GM19023 (cell line): ENCODE results near the gene ABCF2.

Experiments used
- ATAC-seq: cut with Tn5 transposase; IDR thresholded peaks from one replicate; pipeline ENCODE4 v1.9.1; 2021; ENCODE audit warnings: mild to moderate bottlenecking, moderate library complexity; ENCODE audit not compliant: unreplicated experiment

The ABCF2 gene

DNA sequence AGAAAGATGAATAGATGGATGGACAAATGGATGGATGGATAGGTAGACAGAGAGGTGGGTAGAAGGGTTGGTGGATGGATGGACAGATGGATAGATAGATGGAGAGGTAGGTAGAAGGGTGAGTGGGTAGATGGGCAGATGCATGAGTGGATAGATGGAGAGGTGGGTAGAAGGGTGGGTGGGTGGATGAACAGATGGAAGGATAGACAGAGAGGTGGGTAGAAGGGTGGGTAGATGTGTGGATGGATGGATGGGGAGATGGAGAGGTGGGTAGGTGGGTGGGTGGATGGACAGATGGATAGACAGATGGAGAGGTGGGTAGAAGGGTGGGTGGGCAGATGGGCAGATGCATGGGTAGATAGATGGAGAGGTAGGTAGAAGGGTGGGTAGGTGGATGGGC lies 29.1 kb downstream of the ABCF2 start:
- ATAC-seq, result no peak

GRCh38 chr7:151195616-151196450 lies 31.2 kb downstream of the ABCF2 start:
- no peak for ATAC-seq

DNA sequence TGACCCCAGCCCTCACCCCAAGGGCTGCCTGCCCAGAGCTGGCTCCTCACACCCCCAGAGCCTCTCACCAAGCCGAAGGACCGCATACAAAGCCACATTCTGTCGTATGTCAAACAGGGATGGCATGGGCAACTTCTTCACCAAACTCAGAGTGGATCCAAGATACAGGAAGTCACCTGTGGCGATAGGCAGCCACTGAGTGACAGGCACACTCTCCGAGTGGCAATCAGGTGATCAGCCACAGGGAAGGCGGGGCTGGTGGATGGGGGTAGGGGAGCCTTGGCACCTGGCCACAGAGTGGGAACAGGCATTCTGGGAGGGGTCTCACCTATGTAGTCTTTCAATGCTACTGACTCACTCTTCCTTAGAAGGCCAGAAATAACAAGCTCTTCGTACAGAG lies 32.8 kb downstream of the ABCF2 start:
- no peak for ATAC-seq

DNA sequence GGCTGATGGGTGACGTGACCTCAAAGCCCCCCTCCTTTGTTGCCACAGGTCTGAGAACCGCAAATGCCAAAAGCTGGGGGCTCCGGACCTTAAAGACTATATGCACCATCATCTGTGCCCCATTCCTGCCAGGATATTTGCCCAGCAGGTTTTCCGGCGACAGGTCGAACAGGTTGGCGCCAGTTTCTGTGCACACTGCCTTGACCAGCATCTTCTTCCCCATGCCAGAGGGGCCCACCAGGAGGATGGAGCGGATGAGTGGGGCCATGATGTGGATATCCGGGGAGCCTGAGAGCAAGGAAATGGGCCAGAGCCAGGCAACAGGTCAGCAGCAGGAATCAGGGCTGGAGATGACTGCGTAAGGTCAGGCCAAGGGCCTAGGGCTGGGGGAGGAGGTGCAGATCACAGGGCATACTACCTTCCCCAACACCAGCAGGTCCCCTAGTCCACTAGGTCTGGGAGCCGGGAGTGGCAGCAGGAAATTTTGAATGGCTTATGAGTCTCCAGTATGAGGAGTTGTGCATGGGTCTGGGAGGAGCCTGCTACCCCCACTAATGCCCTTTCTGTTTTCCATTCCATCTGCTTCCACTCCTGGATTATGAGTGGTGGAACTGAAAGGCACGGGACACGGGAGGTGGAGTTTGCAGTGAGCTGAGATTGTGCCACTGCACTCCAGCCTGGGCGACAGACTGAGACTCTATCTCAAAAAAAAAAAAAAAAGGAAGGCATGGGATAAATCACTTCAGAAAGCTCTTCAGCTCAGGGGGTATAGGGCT lies 33.6 kb downstream of the ABCF2 start:
- no peak for ATAC-seq

DNA sequence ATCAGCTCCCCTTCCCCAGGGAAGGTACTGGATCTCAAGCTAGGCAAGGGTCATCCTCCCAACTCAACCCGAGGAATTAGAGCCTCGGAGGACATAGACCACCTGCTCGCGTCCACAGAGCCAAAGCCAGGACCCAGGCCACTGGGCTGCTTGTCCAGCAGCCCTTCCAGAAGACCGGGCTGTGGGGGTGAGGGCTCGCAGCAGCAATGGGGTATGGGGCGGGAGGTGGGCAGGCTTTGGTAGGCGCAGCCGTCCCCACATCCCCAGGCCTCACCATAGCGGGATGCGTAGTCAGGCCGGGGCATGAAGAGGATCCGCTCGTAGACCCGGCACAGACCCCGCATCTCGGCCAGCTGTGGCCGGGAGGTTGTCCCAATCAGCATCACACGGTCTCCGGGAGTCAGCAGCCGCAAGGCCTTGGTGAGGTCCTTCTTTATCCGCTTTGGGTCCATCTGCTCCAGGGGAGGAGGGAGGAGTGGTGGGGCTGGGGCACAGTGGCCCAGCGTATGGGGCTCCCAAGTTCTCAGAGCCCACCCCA lies 34.9 kb downstream of the ABCF2 start:
- ATAC-seq, result no peak

- no peak for ATAC-seq
Observed at GRCh38 chr7:151191544-151191943, 35.5 kb downstream of the ABCF2 start.

DNA sequence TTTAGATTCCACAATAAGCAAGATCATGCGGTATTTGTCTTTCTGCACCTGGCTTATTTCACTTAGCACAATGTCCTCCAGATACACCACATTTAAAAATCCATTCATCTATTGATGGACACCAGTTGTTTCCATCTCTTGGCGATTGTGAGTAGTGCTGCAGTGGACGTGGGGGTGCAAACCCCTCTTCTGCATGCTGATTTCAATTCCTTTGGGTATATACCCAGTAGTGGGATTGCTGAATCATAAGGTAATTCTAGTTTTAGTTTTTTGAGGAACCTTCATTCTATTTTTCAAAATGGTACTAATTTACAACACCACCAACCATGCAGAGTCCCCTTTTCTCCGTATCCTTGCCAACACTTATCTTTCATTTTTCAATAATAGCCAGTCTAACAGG lies 38.0 kb downstream of the ABCF2 start:
- no peak for ATAC-seq

DNA sequence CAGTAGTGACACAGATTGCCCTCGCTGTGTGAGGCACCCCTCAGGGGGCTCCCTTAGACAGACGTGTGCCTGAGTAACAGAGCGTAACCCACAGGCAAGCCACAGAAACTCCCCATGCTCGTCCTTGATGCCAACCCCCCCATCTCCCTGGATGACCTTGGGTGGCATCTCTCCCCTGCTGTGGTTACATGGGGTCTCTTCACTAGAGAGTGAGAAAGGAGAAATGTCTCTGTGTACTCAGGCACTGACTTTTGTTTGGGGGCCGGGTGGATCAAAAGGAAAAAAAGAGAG lies 38.8 kb downstream of the ABCF2 start:
- no peak for ATAC-seq

DNA sequence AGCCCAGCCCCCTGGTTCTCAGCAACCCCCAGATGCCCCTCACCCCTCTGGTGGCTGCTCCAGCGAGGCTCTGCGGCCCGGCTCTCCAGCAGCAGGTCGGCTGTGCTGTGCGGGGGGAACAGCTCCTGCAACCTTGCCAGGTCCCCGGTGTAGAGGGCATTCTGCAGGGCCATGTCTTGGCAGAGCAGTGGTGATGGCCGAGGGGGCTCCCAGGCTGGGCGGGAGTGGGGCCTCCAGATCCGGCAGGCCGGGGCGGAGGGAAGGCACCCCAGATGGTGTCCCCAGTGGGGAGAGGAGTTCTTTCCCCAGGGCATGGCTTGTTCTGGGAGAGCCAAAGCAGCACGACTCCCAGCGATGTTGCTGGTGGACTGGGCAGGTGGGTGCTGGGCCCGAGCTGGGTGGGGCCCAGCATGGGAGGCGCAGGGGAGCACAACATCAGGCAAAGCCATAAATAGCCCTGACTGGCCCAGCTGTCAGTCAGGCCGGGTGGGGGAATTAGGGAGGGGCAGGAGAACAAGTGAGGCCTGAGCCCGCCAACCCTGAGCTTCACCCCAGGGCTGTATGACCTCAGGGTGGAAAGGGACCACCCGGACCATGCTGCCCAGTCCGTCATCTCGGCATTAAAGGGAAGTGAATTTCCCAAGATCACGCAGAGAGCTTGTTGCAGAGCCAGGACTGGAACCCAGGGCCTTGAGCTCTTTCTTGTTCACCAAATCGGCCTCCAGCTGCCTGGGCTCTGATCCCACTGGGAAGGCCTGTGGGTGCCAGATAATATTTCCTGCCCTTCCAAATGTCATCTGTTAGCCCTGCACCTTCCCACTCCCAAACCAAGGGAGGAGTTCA lies 39.4 kb downstream of the ABCF2 start:
- ATAC-seq, result no peak

DNA sequence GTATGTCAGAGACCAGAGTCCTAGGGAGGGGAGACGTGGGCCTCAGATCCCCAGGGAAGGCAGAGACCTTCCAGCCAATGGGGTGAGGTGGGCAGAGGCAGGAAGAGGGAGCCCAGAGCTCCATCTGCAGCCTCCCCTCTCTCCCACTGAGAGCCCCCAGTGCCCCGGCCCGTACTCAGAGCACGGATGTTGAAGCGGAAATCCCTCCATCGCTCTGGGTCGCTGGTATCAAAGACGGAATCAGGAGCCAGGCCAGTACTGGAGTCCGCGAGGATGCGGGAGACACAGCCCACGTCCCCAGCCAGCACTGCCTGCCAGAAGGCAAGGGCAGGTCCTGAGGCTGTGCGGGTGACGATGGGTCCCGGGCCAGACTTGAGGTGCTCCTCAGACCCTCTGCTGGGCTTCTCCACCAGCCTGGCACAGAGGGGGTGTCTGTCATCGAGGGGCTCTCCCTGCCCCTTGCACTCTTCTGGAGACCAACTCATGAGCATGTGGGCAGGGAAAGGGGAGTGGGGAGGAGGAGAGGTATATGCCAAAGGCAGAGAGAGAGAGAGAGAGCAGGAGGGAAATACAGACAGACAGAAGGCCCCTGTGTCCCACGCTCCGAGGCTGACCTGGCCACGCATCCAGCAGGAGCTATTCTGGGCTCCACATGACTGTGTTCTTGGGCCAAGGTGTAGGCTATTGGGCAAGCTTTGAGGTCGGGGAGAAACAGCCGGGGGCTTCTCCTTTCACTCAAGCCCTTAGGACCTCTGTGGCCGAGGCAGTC lies 40.2 kb downstream of the ABCF2 start, which contains the start of gene ASB10:
TSS of gene ASB10 (minus strand) at position 611 of the 769 bp plus-strand sequence. CDS start at position 491, 120 bp downstream.
- ATAC-seq, result no peak

GRCh38 chr7:151185762-151186639 lies 41.0 kb downstream of the ABCF2 start:
- ATAC-seq, result no peak

- no peak for ATAC-seq
Observed at GRCh38 chr7:151181011-151181431, 46.0 kb downstream of the ABCF2 start.

DNA sequence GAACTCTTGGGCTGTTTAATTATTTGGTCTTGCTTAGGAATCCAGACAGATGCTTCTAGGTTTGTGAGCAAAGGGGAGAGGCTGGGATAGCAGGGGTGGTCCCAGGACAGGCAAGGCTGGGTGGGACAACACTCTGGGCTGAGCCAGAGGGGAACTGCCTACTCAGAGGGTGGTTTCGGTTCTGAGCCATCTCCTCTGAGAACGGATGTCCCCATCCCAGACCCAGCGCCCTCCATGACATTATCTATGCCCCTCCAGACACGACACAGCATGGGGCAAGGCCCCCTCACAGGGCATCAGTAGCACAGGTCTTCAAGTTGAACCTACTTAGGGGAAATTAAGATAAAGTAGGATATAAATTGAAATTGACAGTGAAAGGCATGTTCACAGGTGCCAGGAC lies 47.1 kb downstream of the ABCF2 start:
- no peak for ATAC-seq

DNA sequence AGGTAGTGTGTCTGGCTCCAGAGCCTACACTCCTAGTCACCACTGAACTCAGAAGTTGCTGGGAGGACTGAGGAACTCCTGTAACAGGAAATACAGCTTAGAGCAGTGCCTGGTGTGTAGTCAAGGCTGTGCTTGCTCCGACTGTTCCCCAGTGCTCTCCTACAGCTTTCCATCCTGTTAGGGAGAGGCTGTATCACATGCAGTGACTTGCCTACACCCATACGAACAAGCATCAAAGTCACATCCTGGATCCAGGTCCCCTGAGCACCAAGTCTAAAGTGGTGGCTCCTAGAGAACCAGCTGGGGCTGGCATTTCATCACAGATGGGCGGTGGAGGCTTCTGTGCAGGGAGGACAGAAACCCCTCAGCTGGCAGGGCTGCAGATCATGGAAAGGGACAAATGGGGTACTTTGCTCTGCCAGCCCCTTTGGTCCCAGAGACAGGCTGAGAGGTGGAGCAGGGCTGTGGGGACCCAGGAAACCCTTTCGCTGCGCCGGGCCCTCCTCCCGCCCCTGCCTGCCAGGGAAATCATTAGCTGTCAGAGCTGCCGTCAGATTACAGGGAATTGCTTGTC lies 47.6 kb downstream of the ABCF2 start:
- no peak for ATAC-seq

DNA sequence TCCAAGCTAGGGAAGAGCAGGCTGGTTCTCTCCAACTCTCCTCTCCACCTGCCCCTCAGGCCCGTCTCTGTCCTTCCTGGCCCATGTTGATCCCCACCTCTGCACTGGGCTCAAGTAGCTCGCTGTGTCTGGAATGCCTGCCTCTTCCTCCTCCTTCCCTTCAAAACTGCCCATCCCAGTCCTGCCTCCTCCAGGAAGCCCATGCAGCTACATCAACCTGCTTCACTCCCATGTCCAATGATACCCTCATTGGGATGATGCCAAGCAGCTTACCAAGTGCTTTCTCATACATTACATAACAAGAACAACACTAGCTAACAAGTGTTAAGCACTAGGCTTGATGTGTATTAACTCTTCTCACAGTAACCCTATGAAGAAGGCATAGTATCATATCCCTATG lies 48.2 kb downstream of the ABCF2 start:
- ATAC-seq, result no peak

GRCh38 chr7:151178236-151178635 lies 48.8 kb downstream of the ABCF2 start:
- ATAC-seq, result no peak

- ATAC-seq, result no peak
Observed at GRCh38 chr7:151177310-151177709, 49.7 kb downstream of the ABCF2 start.

DNA sequence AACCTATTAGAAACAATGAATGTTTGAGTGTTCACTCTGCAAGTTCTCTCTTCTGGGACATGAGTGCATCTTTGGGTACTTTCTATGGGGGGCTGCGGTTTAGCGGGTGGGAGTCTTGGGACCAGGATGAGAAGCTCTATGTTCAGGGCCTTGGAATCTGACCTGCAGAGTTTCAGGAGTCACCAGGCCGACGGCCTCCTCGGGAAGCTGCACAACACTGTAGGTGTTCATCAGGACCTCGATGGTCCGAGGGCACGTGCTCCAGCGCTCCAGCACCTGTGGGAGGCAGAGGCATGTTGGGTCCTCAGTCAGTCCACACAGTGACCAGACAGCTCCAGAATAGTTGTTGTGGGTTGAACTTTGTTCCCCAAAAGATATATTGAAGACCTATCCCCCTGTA lies 50.6 kb downstream of the ABCF2 start:
- no peak for ATAC-seq

GRCh38 chr7:151175793-151176311 lies 51.2 kb downstream of the ABCF2 start:
- ATAC-seq, result no peak
